Measurements from ENCODE around the gene NPTX1.

GRCh38 chr17:80439499-80439898 lies 36.9 kb downstream of the NPTX1 start:
- TF ChIP-seq CTCF (IDR thresholded peaks at IDR 0.05) (no peak), POLR2A (IDR thresholded peaks at IDR 0.05) (no peak)
